Adipocyte (in vitro differentiated cells): ENCODE data around the gene ARHGAP25.
A peak's percentile ranks its signal among the peaks of the same experiment; 100 is the strongest.

ENCODE experiments used
- DNase-seq: peaks from one replicate; pipeline ENCODE4 v3.0.0-alpha.2; 2015; ENCODE audit warnings: low read depth
- H3K27me3 ChIP-seq: replicated peaks from 2 replicates; pipeline ENCODE4 v1.7.0; 2013; ENCODE audit warnings: mild to moderate bottlenecking, low read length, moderate library complexity; ENCODE audit not compliant: control insufficient read depth, insufficient read depth
- H3K36me3 ChIP-seq: 2 replicates; pipeline ENCODE4 v1.7.0; 2013; ENCODE audit warnings: low read length, mild to moderate bottlenecking, moderate library complexity; ENCODE audit not compliant: control insufficient read depth, insufficient read depth, severe bottlenecking
- H3K4me1 ChIP-seq: 2 replicates; pipeline ENCODE4 v1.7.0; 2013; ENCODE audit warnings: mild to moderate bottlenecking, low read length, moderate library complexity; ENCODE audit not compliant: control insufficient read depth, insufficient read depth
- H3K4me3 ChIP-seq: 2 replicates; pipeline ENCODE4 v1.7.0; 2013; ENCODE audit warnings: mild to moderate bottlenecking, low read length, moderate library complexity
- H3K9ac ChIP-seq: 2 replicates; pipeline ENCODE4 v1.7.0; 2013; ENCODE audit warnings: mild to moderate bottlenecking, low read length, moderate library complexity
- H3K9me3 ChIP-seq: 2 replicates; pipeline ENCODE4 v1.7.0; 2013; ENCODE audit warnings: mild to moderate bottlenecking, low read length, moderate library complexity; ENCODE audit not compliant: control insufficient read depth

The ARHGAP25 gene

DNA sequence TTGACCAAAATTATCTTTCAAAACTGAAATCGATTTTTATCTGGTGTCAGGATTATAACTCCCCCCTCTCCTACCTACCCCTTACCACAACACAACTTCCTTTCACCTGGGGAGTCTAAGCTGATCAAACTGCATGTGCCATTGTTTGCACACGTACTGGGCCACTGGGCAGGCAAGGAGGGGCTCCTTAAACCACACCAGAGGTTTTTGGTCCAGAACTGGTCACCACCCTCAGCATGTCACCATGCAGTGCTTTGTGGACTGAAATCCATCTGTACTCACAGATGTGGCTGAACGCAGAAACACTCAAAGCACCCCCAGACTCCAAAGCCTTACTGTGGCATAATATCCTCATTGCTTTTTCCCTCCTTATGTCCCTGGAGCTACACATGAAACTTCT lies 13.9 kb upstream of the ARHGAP25 start:
- no peak overlapping the region for H3K4me3 ChIP-seq
- DNase-seq, result no peak
- no peaks in the 10 kb centered on the region for H3K9me3 ChIP-seq
- H3K9ac ChIP-seq, result no peak overlapping the region
- peaks cover 15% of the 10 kb centered on the region for H3K27me3 ChIP-seq
- H3K36me3 ChIP-seq, result no peaks in the 10 kb centered on the region
- no peaks in the 10 kb centered on the region for H3K4me1 ChIP-seq

DNA sequence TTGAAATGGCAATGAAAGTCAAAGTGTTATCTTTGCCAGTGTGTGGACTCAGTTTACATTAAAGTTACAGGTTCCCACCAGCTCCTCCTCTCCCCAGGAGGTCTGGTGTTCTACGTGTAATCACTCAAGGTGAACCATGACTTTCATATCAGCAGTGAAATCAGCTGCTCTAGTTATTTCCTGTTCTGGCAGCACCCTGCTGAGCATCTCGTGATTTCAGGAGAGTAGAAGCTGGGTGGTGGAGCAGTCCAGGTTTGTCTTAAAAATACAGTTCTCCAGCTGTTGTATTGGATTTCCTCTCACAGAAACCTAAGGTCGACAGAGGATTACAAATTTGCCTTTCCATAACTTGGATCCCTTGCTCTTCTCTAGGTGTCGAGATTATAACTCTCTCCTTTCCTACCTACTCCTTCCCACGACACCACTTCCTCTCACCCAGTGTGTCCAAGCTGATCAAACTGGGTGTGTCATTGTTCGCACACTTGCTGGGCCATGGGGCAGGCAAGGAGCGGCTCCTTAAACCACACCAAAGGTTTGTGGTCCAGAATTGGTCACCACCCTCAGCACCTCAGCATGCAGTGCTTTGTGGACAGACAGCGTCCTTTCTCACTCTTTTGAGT lies 13.0 kb upstream of the ARHGAP25 start:
- Histone ChIP-seq H3K9ac (no peak overlapping the region), H3K9me3 (no peaks in the 10 kb centered on the region), H3K4me1 (peaks cover 7% of the 10 kb centered on the region), H3K36me3 (no peaks in the 10 kb centered on the region), H3K27me3 (peaks cover 8% of the 10 kb centered on the region), H3K4me3 (no peak overlapping the region)
- DNase-seq, result no peak

DNA sequence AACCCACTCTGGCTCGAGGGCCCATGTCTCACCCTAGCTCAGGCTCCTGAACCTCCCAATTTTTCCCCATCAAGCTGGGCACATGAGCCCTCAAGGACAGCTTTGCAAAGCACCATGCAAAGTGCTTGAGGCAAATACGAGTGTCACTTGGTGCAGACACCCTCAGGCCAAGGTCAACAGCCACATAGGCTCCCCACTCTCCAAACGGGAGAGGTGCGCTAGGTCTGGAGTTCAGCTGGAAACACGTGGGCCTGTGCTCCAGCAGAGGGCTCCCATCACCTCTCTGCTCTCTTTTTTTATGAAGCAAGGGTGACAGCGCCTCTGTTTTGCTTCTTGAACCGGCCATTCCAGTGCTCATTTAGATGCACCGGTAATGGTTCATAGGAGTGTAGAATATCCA lies 11.9 kb upstream of the ARHGAP25 start:
- Histone ChIP-seq H3K9ac (no peak overlapping the region), H3K4me1 (peaks cover 7% of the 10 kb centered on the region), H3K9me3 (no peaks in the 10 kb centered on the region), H3K36me3 (no peaks in the 10 kb centered on the region), H3K4me3 (no peak overlapping the region), H3K27me3 (peaks cover 7% of the 10 kb centered on the region)
- DNase-seq, result no peak

DNA sequence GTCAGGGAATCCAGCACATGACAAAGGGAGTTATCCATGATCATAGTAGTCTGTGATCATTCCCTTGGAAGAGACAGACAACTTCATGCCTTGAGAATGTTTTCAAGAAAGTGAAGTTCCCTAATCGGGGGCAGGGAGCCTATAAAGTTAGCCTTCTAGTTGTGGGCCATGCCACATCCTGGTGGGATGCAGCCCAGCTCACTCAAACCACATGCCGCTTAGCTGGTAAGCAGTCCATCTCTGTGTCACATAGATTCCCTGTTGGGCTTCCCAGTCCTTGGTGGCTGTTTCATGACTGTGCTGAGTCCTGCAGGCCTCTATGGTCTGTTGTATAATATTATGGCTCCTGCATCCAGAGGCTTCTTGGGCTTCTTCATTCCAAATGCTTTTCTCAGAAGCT lies 11.4 kb upstream of the ARHGAP25 start:
- Histone ChIP-seq H3K9me3 (no peaks in the 10 kb centered on the region), H3K4me3 (no peak overlapping the region), H3K4me1 (peaks cover 7% of the 10 kb centered on the region), H3K9ac (no peak overlapping the region), H3K27me3 (peaks cover 7% of the 10 kb centered on the region), H3K36me3 (no peaks in the 10 kb centered on the region)
- DNase-seq, result no peak

DNA sequence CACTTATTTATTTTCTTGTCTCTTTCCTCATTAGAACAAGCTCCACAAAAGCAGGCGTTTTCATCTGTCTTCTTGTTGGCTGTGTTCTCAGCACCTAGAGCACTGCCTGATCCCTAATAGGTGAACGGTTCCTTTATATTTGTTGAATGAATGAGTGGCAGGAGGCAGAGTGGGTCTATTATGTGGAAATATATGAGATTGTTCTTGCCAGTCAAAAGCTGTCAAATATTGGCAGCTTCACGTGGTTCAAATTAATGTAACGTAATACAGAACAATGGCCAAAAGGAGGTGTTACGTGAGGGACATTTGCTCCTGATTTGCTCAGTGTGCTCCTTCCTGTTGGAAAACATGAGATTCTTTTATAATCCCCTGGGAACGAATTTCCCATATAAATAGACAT lies 8.5 kb upstream of the ARHGAP25 start:
- no peak for DNase-seq
- Histone ChIP-seq H3K9ac (no peak overlapping the region), H3K9me3 (no peaks in the 10 kb centered on the region), H3K4me3 (no peak overlapping the region), H3K27me3 (peaks cover 3% of the 10 kb centered on the region), H3K4me1 (peaks cover 7% of the 10 kb centered on the region), H3K36me3 (no peaks in the 10 kb centered on the region)

DNA sequence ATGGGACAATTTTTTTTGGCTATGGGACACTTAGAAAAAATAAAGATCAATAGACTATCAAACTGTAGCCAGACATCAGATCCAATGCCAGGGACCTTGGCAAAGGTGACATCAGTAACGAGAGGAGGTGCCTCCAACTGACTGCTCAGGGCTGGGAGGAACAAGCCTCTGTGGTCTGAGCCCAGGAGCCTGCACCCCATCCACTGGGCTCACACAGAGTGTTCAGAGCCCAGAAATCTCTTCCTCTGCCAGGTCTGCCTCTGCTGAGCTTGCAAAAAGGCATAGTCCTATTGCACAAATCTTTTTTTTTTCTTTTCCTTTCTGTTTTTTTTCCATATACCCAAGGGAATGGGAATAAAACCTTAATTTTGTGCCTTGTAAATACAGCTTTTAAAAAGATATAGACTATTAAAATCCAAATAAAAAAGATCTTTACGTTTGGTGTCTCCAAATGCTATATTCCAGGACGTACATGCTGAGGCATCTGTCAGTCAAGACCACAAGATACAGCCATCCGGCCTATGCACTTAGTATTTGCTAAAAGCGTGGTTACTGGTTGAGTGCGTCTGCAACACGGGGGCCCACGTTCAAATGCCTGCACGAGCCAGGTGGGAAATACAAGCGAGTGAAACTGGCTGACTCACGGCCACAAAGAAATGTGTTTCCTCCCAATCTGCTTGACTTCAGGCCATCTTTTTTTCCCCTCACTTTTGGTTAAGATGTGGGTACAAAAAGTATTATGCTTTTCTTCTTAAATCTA lies 7.8 kb upstream of the ARHGAP25 start:
- Histone ChIP-seq H3K36me3 (no peaks in the 10 kb centered on the region), H3K4me1 (peaks cover 7% of the 10 kb centered on the region), H3K9me3 (no peaks in the 10 kb centered on the region), H3K9ac (no peak overlapping the region), H3K4me3 (no peak overlapping the region), H3K27me3 (peaks cover 3% of the 10 kb centered on the region)
- no peak for DNase-seq

DNA sequence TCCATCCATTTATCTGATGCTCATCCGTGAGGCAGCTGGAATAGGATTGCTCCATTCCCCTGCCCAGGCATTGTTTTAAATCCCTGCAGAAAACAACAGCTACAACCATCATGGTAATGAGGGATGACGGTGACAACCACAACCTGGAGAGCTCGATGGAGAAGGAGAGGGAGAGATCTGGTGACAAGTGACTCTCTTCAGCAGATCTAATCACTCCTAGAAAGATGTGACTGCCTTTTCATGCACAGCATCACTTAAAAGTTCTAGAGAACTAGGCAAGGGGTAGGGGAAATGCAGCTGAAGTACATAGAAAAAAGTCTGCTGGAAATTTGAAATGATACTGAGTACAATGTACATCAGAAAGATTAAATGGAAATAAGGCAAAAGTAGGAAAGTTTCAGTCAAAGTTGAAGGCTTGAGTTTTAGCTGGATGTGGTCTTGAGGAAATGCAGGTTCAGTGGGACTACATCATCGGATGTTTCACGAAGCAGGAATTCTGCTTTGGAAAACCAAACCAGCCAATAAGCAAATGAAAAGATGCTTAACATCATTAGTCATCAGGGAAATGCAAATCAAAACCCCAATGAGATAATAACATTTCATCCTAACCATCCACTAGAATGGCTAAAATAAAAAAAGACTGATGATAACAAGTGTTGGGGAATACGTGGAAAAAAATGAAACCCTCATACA lies 6.8 kb upstream of the ARHGAP25 start:
- H3K4me3 ChIP-seq, result no peak overlapping the region
- H3K9me3 ChIP-seq, result no peaks in the 10 kb centered on the region
- peaks cover 3% of the 10 kb centered on the region for H3K27me3 ChIP-seq
- H3K36me3 ChIP-seq, result no peaks in the 10 kb centered on the region
- peaks cover 7% of the 10 kb centered on the region for H3K4me1 ChIP-seq
- no peak for DNase-seq
- no peak overlapping the region for H3K9ac ChIP-seq

DNA sequence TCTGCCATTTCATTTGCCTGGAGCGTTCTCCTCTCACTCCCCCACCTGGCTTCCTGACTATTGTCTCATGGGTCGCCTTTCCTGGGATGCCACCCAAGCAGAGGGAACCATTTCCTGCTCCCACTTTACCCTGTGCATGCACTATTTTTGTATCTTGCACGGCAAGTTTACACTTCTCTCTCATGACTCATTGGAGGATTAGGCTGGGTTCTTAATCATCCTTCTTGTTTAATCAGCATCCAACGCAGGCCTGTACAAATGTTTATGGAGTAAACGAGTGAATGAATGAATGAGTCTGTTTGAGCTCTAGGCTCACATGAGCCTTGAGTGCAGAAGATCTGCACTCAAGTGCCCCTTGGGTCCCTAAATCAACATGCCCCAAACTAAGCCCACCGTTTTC lies 3.8 kb upstream of the ARHGAP25 start:
- no peaks in the 10 kb centered on the region for H3K9me3 ChIP-seq
- H3K4me3 ChIP-seq, result no peak overlapping the region
- peak; percentile 16 for DNase-seq
- H3K4me1 ChIP-seq, result peaks cover 7% of the 10 kb centered on the region
- no peak overlapping the region for H3K9ac ChIP-seq
- H3K36me3 ChIP-seq, result no peaks in the 10 kb centered on the region
- H3K27me3 ChIP-seq, result peaks cover 13% of the 10 kb centered on the region

DNA sequence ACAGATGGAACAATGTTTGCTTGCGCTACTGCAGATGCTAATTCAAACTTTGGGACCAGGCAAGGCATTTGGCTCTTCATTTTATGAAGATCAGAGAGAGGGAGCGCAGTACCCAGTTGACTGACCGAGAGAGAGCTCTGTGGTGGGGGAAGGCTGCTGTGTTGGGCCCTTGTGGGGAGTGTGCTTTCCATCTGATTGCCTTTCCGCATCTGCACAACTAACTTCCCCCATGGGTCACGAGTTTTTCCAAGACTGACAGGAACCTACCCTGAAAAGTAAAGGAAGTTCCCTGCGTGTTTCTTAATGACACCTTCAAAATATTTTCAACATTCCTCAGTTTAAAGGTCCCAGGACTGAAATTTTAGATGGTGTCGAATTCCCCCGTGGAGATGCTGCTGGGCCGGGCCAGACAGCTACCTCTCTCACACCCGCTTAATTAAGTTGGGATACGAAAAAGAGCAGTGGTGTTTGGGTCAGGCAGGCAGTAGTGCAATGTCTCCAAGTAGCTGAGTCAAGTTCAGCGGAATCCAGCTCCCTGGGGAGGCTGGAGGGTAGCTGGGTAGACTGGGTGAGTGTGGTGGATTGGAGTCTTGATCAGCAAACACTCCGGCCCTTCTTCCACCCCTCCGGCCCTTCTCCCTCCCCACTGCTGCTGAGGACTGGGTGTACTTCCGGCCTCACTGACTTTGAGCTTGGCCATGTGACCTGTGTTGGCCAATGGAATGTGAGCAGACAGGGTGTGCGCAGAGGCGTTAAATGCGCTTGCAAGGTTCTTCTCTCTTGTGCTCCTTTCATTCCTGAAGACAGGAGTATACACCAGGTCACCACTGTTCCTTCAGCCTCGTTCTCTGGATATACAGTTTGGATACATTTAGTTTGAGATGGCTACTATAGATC lies 2.3 kb upstream of the ARHGAP25 start:
- H3K9ac ChIP-seq, result no peak overlapping the region
- no peaks in the 10 kb centered on the region for H3K9me3 ChIP-seq
- no peaks in the 10 kb centered on the region for H3K4me1 ChIP-seq
- H3K36me3 ChIP-seq, result no peaks in the 10 kb centered on the region
- peaks cover 13% of the 10 kb centered on the region for H3K27me3 ChIP-seq
- H3K4me3 ChIP-seq, result no peak overlapping the region
- no peak for DNase-seq

DNA sequence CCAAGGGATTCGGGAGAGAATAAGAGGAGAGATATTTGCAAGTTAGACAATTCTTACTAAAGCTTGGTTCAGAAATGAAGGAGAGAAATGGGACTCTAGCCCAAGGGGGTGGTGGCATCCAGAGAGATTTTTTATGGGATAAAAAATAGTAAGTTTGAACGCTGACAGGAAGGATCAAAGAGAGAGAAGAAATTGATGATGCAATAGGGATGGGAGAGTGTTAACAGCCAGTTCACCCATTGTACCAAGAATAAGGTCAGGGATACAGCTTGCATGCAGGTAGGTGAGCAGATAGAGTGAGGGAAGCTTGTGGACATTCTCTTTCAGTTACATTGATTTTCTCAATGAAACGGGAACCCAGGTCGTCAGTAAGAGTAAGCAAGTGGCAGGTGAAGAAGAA lies 1.2 kb upstream of the ARHGAP25 start:
- DNase-seq, result no peak
- Histone ChIP-seq H3K4me3 (no peak overlapping the region), H3K36me3 (no peaks in the 10 kb centered on the region), H3K27me3 (peaks cover 13% of the 10 kb centered on the region), H3K4me1 (no peaks in the 10 kb centered on the region), H3K9ac (no peak overlapping the region), H3K9me3 (no peaks in the 10 kb centered on the region)

DNA sequence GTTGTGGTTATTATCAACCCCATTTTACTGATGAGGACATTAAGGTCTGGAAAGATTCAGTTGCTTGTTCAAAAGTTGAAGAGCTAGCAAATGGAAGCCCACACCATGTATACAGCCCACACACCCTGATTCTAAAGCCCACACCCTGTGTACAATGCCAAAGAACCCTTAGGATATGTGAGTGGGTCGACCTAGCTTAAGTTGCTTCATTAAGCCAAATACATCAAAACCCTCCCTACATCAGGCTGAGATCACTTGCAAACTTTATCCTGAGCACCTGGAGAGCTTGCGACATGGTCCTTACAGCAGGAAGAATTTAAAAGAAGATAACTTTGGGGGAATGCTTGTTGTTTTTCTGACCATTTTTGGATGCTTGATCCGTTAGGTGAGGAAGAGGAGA lies 435 bp upstream of the ARHGAP25 start:
- Histone ChIP-seq H3K27me3 (peaks cover 13% of the 10 kb centered on the region), H3K4me1 (no peaks in the 10 kb centered on the region)
- DNase-seq, result no peak

More for the DNA sequence above, 435 bp upstream of the ARHGAP25 start:
- Histone ChIP-seq H3K9me3 (no peaks in the 10 kb centered on the region), H3K4me3 (no peak overlapping the region), H3K9ac (no peak overlapping the region), H3K36me3 (no peaks in the 10 kb centered on the region)
